ENCODE results near the gene PIKFYVE.
A peak's percentile ranks its signal among the peaks of the same experiment; 100 is the strongest.

PIKFYVE gene

DNA sequence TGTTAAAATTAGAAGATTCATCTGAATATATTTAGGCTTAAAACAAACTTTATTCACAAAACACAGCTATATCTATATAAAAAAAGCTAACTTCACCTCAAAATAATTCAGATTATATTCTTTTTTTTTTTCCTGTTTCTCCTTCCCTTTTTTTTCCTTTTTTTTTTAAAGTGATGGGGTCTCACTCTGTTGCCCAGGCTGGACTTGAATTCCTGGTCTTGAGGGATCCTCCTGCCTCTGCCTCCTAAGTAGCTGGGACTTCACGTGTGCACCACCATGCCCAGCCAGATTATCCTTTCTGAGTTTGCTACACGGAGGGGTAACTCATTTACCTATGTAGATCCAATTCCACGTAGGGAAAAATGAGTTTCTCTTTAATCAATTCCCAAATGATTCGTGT, 15.0 kb upstream of the PIKFYVE start:
- Histone ChIP-seq H4K8ac (ENCODE audit: low read depth, low read length) (no peak overlapping the region), H3K9ac (ENCODE audit: low read depth, low read length, poor library complexity) (no peak overlapping the region), H3K4me1 (ENCODE audit: control insufficient read depth in 2 of 2, insufficient read depth in 1 of 2, low read depth in 1 of 2, low read length in 2 of 2) (peaks cover 1 to 19% of the 10 kb centered on the region in 2 donors), H3K9me3 (replicated peaks in 1 of 2; ENCODE audit: control insufficient read depth in 2 of 2, insufficient read depth in 1 of 2, low read depth in 1 of 2, low read length in 2 of 2) (peaks cover 0 to 1% of the 10 kb centered on the region in 2 donors), H2BK5ac (ENCODE audit: low read length) (no peak overlapping the region), H3K4me3 (ENCODE audit: low read length in 2 of 2) (no peak overlapping the region), H3K14ac (ENCODE audit: low read length) (no peak overlapping the region), H4K91ac (ENCODE audit: low read depth, low read length, poor library complexity) (no peak overlapping the region), H2AK5ac (ENCODE audit: low read depth, low read length) (no peak overlapping the region), H3K27me3 (ENCODE audit: control insufficient read depth in 3 of 3, insufficient read depth in 3 of 3, low read depth in 1 of 3, low read length in 3 of 3) (no peaks in the 10 kb centered on the region), H3K4ac (ENCODE audit: low read length) (no peak overlapping the region), H2AFZ (ENCODE audit: low read length) (no peak overlapping the region), H2BK12ac (ENCODE audit: low read length) (no peak overlapping the region), H3K27ac (replicated peaks; ENCODE audit: low read length) (no peak overlapping the region), H3K4me2 (ENCODE audit: insufficient read depth, low read length, poor library complexity, severe bottlenecking) (no peak overlapping the region), H2BK15ac (ENCODE audit: low read length) (no peak overlapping the region), H2BK120ac (ENCODE audit: low read depth, low read length) (no peak overlapping the region), H3K18ac (ENCODE audit: low read length) (no peak overlapping the region), H3K23ac (ENCODE audit: low read depth, low read length, poor library complexity) (no peak overlapping the region), H3K79me1 (ENCODE audit: low read depth, low read length) (peaks cover 3% of the 10 kb centered on the region), H3K36me3 (replicated peaks in 1 of 2; ENCODE audit: control insufficient read depth in 2 of 2, insufficient read depth in 2 of 2, low read length in 2 of 2) (peaks cover 13 to 79% of the 10 kb centered on the region in 2 donors)
- no peak for DNase-seq (ENCODE audit: low spot score)
- no CpG with 5 or more reads among the region's 4 CpGs for WGBS, 2 donors (ENCODE audit: extremely low coverage in 2 of 2, insufficient read length in 2 of 2, insufficient replicate concordance in 1 of 2)

DNA sequence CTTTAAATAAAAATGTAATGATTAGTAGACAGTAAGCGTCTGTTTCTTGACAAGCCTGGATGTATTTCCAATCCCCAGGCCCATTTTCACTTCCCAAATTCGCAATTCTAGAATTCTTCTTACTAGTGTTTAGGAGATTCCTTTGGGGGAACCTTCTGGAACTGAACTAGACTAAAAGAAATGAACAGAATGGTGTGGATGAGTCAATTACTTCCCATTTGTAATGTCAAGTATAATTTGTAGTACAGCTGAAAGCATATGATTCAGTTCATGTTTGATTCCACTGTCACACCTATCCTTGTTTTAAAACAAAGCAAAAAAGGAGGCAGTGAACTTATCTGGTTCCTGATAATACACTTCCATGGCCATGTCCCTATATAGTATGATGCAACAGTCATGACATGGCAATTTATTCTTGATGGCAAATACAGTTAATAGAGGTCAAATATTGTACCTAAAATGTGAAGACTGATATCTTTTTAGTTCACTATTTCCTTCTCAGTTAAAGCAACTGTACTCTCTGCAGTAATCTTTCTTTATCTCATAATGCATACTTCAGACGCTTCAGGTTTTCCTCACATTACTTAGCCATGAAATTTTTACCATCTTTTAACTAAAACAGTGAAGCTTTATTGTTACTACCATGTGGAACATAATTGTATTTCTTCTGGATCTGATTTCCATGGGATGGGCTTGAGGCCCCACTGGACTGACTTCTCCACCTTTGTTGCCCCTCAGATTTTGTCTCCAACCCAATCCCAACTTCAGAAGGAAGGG, 13.2 kb upstream of the PIKFYVE start:
- no peak overlapping the region for H2AK5ac ChIP-seq (ENCODE audit: low read depth, low read length)
- H3K4me3 ChIP-seq (ENCODE audit: low read length in 2 of 2): peak overlapping the region in 1 of 2 donors; percentile 84
- no peak overlapping the region for H3K18ac ChIP-seq (ENCODE audit: low read length)
- DNase-seq (ENCODE audit: low spot score): no peak
- no peak overlapping the region for H4K8ac ChIP-seq (ENCODE audit: low read depth, low read length)
- peaks cover 3% of the 10 kb centered on the region for H3K79me1 ChIP-seq (ENCODE audit: low read depth, low read length)
- no CpG with 5 or more reads among the region's 3 CpGs for WGBS, 2 donors (ENCODE audit: extremely low coverage in 2 of 2, insufficient read length in 2 of 2, insufficient replicate concordance in 1 of 2)
- peaks cover 1 to 27% of the 10 kb centered on the region in 2 donors for H3K4me1 ChIP-seq (ENCODE audit: control insufficient read depth in 2 of 2, insufficient read depth in 1 of 2, low read depth in 1 of 2, low read length in 2 of 2)
- H3K27me3 ChIP-seq (ENCODE audit: control insufficient read depth in 3 of 3, insufficient read depth in 3 of 3, low read depth in 1 of 3, low read length in 3 of 3): no peaks in the 10 kb centered on the region
- H2BK15ac ChIP-seq (ENCODE audit: low read length): no peak overlapping the region
- H3K4ac ChIP-seq (ENCODE audit: low read length): no peak overlapping the region
- H2BK120ac ChIP-seq (ENCODE audit: low read depth, low read length): no peak overlapping the region
- H3K14ac ChIP-seq (ENCODE audit: low read length): no peak overlapping the region
- H3K9me3 ChIP-seq (replicated peaks in 1 of 2; ENCODE audit: control insufficient read depth in 2 of 2, insufficient read depth in 1 of 2, low read depth in 1 of 2, low read length in 2 of 2): no peaks in the 10 kb centered on the region
- H2BK5ac ChIP-seq (ENCODE audit: low read length): no peak overlapping the region
- peaks cover 9 to 62% of the 10 kb centered on the region in 2 donors for H3K36me3 ChIP-seq (replicated peaks in 1 of 2; ENCODE audit: control insufficient read depth in 2 of 2, insufficient read depth in 2 of 2, low read length in 2 of 2)
- H3K9ac ChIP-seq (ENCODE audit: low read depth, low read length, poor library complexity): no peak overlapping the region
- no peak overlapping the region for H3K4me2 ChIP-seq (ENCODE audit: insufficient read depth, low read length, poor library complexity, severe bottlenecking)
- no peak overlapping the region for H2AFZ ChIP-seq (ENCODE audit: low read length)
- H4K91ac ChIP-seq (ENCODE audit: low read depth, low read length, poor library complexity): no peak overlapping the region
- no peak overlapping the region for H3K23ac ChIP-seq (ENCODE audit: low read depth, low read length, poor library complexity)
- H3K27ac ChIP-seq (replicated peaks; ENCODE audit: low read length): no peak overlapping the region
- no peak overlapping the region for H2BK12ac ChIP-seq (ENCODE audit: low read length)

DNA sequence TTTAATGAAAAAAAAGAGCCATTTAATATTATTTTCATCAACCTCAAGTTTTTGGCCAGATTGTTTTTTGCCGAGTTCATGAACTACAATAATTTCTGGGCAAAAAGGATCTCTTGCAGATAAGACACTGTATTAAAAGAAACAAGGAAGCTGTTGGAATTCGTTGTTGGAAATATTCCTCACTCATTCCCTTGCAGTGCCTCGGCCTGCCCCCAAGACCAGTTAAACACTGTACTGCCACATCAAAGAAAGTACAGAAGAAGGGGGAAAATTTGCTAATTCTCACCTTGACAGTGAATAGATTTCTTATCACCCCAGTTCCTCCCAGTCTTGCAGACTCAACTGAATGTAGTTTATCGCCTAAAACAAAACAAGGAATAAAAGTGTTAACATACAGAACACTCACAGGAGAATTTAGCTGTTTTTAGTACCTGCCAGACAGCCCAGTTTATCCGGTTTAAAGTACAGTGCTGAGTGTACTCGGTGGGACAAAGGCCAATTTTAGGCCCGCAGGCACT, 12.4 kb upstream of the PIKFYVE start:
- no peak overlapping the region for H2BK120ac ChIP-seq (ENCODE audit: low read depth, low read length)
- H3K4ac ChIP-seq (ENCODE audit: low read length): no peak overlapping the region
- H3K27me3 ChIP-seq (ENCODE audit: control insufficient read depth in 3 of 3, insufficient read depth in 3 of 3, low read depth in 1 of 3, low read length in 3 of 3): no peaks in the 10 kb centered on the region
- H2BK5ac ChIP-seq (ENCODE audit: low read length): no peak overlapping the region
- no peak overlapping the region for H3K27ac ChIP-seq (replicated peaks; ENCODE audit: low read length)
- H3K4me1 ChIP-seq (ENCODE audit: control insufficient read depth in 2 of 2, insufficient read depth in 1 of 2, low read depth in 1 of 2, low read length in 2 of 2): peaks cover 1 to 27% of the 10 kb centered on the region in 2 donors
- H2AK5ac ChIP-seq (ENCODE audit: low read depth, low read length): no peak overlapping the region
- peak overlapping the region; percentile 47 for H3K23ac ChIP-seq (ENCODE audit: low read depth, low read length, poor library complexity)
- peak overlapping the region; percentile 91 for H3K9ac ChIP-seq (ENCODE audit: low read depth, low read length, poor library complexity)
- no CpG with 5 or more reads among the region's 7 CpGs for WGBS, 2 donors (ENCODE audit: extremely low coverage in 2 of 2, insufficient read length in 2 of 2, insufficient replicate concordance in 1 of 2)
- peak overlapping the region; percentile 84 to 92 for H3K4me3 ChIP-seq (ENCODE audit: low read length in 2 of 2)
- no peak overlapping the region for H3K14ac ChIP-seq (ENCODE audit: low read length)
- peak overlapping the region; percentile 72 for H3K4me2 ChIP-seq (ENCODE audit: insufficient read depth, low read length, poor library complexity, severe bottlenecking)
- H2BK15ac ChIP-seq (ENCODE audit: low read length): no peak overlapping the region
- H4K8ac ChIP-seq (ENCODE audit: low read depth, low read length): no peak overlapping the region
- H3K36me3 ChIP-seq (replicated peaks in 1 of 2; ENCODE audit: control insufficient read depth in 2 of 2, insufficient read depth in 2 of 2, low read length in 2 of 2): peaks cover 5 to 54% of the 10 kb centered on the region in 2 donors
- no peak overlapping the region for H4K91ac ChIP-seq (ENCODE audit: low read depth, low read length, poor library complexity)
- peak overlapping the region; percentile 92 for H3K18ac ChIP-seq (ENCODE audit: low read length)
- no peak for DNase-seq (ENCODE audit: low spot score)
- H2BK12ac ChIP-seq (ENCODE audit: low read length): no peak overlapping the region
- H3K79me1 ChIP-seq (ENCODE audit: low read depth, low read length): peaks cover 3% of the 10 kb centered on the region
- H3K9me3 ChIP-seq (replicated peaks in 1 of 2; ENCODE audit: control insufficient read depth in 2 of 2, insufficient read depth in 1 of 2, low read depth in 1 of 2, low read length in 2 of 2): no peaks in the 10 kb centered on the region
- peak overlapping the region; percentile 80 for H2AFZ ChIP-seq (ENCODE audit: low read length)

- WGBS, 2 donors (ENCODE audit: extremely low coverage in 2 of 2, insufficient read length in 2 of 2, insufficient replicate concordance in 1 of 2): no CpG with 5 or more reads among the region's 36 CpGs
- H3K4me1 ChIP-seq (ENCODE audit: control insufficient read depth in 2 of 2, insufficient read depth in 1 of 2, low read depth in 1 of 2, low read length in 2 of 2): peaks cover 1 to 27% of the 10 kb centered on the region in 2 donors
- H3K14ac ChIP-seq (ENCODE audit: low read length): no peak overlapping the region
- no peaks in the 10 kb centered on the region for H3K9me3 ChIP-seq (replicated peaks in 1 of 2; ENCODE audit: control insufficient read depth in 2 of 2, insufficient read depth in 1 of 2, low read depth in 1 of 2, low read length in 2 of 2)
- H3K9ac ChIP-seq (ENCODE audit: low read depth, low read length, poor library complexity): peak overlapping the region; percentile 94
- peak overlapping the region; percentile 72 for H3K4me2 ChIP-seq (ENCODE audit: insufficient read depth, low read length, poor library complexity, severe bottlenecking)
- H3K23ac ChIP-seq (ENCODE audit: low read depth, low read length, poor library complexity): peak overlapping the region; percentile 47
- H4K91ac ChIP-seq (ENCODE audit: low read depth, low read length, poor library complexity): no peak overlapping the region
- H3K79me1 ChIP-seq (ENCODE audit: low read depth, low read length): peaks cover 3% of the 10 kb centered on the region
- H3K4me3 ChIP-seq (ENCODE audit: low read length in 2 of 2): peak overlapping the region; percentile 84 to 92
- H3K36me3 ChIP-seq (replicated peaks in 1 of 2; ENCODE audit: control insufficient read depth in 2 of 2, insufficient read depth in 2 of 2, low read length in 2 of 2): peaks cover 3 to 48% of the 10 kb centered on the region in 2 donors
- peak overlapping the region; percentile 80 for H2AFZ ChIP-seq (ENCODE audit: low read length)
- H2BK15ac ChIP-seq (ENCODE audit: low read length): no peak overlapping the region
- peak overlapping the region; percentile 92 for H3K27ac ChIP-seq (replicated peaks; ENCODE audit: low read length)
- peak; percentile 90 for DNase-seq (ENCODE audit: low spot score)
- H2AK5ac ChIP-seq (ENCODE audit: low read depth, low read length): no peak overlapping the region
- no peak overlapping the region for H3K4ac ChIP-seq (ENCODE audit: low read length)
- no peak overlapping the region for H2BK5ac ChIP-seq (ENCODE audit: low read length)
- H4K8ac ChIP-seq (ENCODE audit: low read depth, low read length): no peak overlapping the region
- H3K18ac ChIP-seq (ENCODE audit: low read length): peak overlapping the region; percentile 92
- H2BK120ac ChIP-seq (ENCODE audit: low read depth, low read length): no peak overlapping the region
- no peaks in the 10 kb centered on the region for H3K27me3 ChIP-seq (ENCODE audit: control insufficient read depth in 3 of 3, insufficient read depth in 3 of 3, low read depth in 1 of 3, low read length in 3 of 3)
- no peak overlapping the region for H2BK12ac ChIP-seq (ENCODE audit: low read length)
Measured at GRCh38 chr2:208254118-208254870, 11.8 kb upstream of the PIKFYVE start.
